Tibial nerve (tissue), 4 donors: ENCODE data around the gene DGCR2.
"Not testable (repeated sequence)": the region's sequence is repeated elsewhere in the genome, so short reads cannot be mapped to it uniquely, and the experiment has no call there.

Experiments
- EP300 ChIP-seq, 2 donors: sonication (generic); formaldehyde crosslinking; IDR thresholded peaks; one replicate each; pipeline ENCODE4 v1.6.1; 2017; ENCODE audit warnings: antibody characterized with exemption in 2 of 2, mild to moderate bottlenecking in 1 of 2
- POLR2A ChIP-seq, 2 donors: fragments of 450-650 bp; IDR thresholded peaks; one replicate each; pipeline ENCODE4 v1.6.1; 2017; ENCODE audit warnings: antibody characterized with exemption in 2 of 2, mild to moderate bottlenecking in 2 of 2, moderate library complexity in 2 of 2
- TF ChIP-seq, protein P1 (sequence below), 5 experiments: fragments of 200-600 bp in 3 of 5; fragments of 450-650 bp in 2 of 5; sonication (generic) in 3 of 5; IDR thresholded peaks; one replicate each; pipeline ENCODE4 v1.5.1; 2016 to 2019; ENCODE audit warnings: antibody characterized with exemption in 5 of 5, mild to moderate bottlenecking in 3 of 5, moderate library complexity in 2 of 5

DNA sequence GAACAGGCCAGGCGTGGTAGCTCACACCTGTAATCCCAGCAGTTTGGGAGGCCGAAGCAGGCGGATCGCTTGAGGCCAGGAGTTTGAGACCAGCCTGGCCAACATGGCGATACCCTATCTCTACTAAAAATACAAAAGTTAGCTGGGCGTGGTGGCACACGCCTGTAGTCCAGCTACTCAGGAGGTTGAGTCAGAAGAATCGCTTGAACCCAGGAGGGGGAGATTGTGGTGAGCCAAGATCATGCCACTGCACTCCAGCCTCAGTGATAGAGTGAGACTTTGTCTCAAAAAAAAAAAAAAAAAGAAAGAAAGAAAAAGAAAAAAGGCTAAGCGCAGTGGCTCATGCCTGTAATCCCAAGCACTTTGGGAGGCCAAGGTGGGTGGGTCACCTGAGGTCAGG is 110.6 kb downstream of the DGCR2 start:
- TF ChIP-seq, protein P1, sequence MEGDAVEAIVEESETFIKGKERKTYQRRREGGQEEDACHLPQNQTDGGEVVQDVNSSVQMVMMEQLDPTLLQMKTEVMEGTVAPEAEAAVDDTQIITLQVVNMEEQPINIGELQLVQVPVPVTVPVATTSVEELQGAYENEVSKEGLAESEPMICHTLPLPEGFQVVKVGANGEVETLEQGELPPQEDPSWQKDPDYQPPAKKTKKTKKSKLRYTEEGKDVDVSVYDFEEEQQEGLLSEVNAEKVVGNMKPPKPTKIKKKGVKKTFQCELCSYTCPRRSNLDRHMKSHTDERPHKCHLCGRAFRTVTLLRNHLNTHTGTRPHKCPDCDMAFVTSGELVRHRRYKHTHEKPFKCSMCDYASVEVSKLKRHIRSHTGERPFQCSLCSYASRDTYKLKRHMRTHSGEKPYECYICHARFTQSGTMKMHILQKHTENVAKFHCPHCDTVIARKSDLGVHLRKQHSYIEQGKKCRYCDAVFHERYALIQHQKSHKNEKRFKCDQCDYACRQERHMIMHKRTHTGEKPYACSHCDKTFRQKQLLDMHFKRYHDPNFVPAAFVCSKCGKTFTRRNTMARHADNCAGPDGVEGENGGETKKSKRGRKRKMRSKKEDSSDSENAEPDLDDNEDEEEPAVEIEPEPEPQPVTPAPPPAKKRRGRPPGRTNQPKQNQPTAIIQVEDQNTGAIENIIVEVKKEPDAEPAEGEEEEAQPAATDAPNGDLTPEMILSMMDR (IDR thresholded peaks at IDR 0.05): not testable (repeated sequence)
- TF ChIP-seq POLR2A, EP300 (IDR thresholded peaks at IDR 0.05): not testable (repeated sequence)
